DMS79 treated with DMSO at 0.1 percent for 48 hours (cell line): ENCODE measurements around the gene GLP1R.
A peak's percentile ranks its signal among the peaks of the same experiment; 100 is the strongest.

Experiments
- DNase-seq: peaks from one replicate; lab custom pipeline; 2025; lab: John Stamatoyannopoulos, UW

Gene GLP1R

DNA sequence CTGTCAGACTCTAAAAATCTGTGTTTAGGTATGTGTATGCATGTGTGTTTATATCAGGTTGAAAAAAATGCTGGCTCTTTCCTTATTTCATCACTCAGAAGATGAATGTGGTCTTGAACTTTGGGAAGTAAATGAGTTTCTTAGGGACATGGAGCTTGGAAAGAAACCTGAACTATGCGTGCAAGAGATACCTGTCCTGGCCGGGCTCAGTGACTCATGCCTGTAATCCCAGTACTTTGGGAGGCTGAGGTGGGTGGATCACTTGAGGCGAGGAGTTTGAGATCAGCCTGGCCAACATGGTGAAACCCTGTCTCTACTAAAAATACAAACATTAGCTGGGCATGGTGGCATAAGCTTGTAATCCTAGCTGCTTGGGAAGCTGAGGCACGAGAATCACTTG is 4.4 kb upstream of the GLP1R start:
- DNase-seq = no peak

- no peak for DNase-seq
Observed at GRCh38 chr6:39047434-39048327, 900 bp upstream of the GLP1R start.

- DNase-seq = no peak
Observed at GRCh38 chr6:39049575-39050283, 1.1 kb downstream of the GLP1R start.

DNA sequence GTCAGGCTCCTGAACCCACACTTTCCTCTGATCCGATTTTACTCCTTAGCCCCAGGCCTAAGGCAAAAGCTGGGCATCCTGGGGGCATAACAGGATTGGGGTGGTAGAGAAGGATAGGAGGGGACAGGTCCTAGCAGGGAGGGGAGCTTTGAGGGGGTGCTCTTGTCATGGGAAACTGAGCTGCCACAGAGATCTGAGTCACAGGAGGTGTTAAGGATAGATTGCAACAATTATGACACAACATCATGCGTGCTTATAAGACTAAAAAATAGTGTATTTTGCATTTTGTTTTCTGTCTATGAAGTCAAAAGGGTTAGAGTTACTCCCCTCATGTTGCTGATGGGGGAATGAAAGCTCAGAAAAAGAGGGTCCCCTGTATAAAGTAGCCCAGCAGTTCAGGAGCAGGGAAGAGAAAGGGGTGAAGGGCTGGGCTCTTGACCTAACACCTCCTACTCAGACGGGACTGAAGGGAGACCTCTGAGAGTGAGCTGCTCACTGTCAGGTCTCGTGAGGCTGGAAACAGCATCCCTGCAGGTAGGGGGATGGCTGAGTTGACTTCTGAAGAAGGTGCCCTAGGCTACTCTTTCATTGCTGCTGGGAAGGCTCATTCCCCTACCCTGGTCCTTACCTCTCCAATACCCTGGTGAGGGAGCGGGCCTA is 2.0 kb downstream of the GLP1R start:
- no peak for DNase-seq

GRCh38 chr6:39051399-39052122 is 3.0 kb downstream of the GLP1R start:
- no peak for DNase-seq

DNA sequence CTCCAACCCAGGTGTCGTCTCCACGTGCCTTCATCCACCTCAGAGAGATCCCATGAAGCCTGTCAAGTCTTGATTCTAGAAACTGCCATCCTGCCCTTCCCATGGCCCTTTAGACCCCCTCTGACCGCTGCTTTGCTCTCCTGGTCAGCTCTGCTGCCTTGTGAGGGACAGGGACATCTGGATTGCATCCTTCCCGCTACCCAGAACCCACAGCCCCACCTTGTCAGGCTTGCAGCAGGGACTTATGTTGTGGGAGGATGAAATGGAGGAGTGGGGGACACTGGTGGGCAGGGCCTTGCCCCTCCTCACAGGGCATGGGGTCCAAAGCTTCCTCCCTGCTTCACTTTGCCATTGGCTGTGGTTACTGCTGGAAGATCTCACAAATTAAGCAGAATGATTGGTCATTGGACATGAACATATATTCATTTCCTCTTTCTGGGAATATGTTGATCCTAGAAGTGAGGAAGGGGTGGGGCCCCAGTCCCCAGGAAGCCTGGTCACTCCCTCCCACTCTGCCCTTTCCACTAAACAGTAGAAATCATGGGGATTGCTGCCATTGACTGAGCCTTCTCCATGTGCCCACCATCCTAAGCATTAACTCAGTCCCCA is 4.5 kb downstream of the GLP1R start:
- no peak for DNase-seq

GRCh38 chr6:39053854-39054576 is 5.4 kb downstream of the GLP1R start:
- no peak for DNase-seq

GRCh38 chr6:39054577-39055142 is 6.1 kb downstream of the GLP1R start:
- no peak for DNase-seq

GRCh38 chr6:39055661-39056060 is 7.1 kb downstream of the GLP1R start:
- no peak for DNase-seq

DNA sequence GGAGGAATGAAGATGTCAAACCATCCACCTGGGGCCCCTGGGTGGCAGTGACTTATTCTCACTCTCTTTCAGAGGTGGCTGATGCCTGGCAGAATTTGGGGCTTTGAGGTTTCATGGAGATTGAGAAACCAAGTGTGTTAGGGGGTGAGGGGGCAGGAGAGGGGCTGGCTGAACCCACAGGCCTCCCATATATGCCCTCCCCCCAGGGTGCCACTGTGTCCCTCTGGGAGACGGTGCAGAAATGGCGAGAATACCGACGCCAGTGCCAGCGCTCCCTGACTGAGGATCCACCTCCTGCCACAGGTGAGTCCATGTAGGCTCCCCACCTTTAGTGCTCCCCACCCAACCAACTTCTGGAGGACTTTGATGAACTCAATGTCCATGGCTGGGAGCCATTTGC is 7.6 kb downstream of the GLP1R start:
- DNase-seq = no peak

GRCh38 chr6:39056681-39057080 is 8.1 kb downstream of the GLP1R start:
- DNase-seq = no peak

GRCh38 chr6:39057251-39058155 is 8.9 kb downstream of the GLP1R start:
- no peak for DNase-seq

GRCh38 chr6:39058471-39059147 is 10.0 kb downstream of the GLP1R start:
- no peak for DNase-seq

- no peak for DNase-seq
Observed at GRCh38 chr6:39059496-39060310, 11.1 kb downstream of the GLP1R start.

- no peak for DNase-seq
Observed at GRCh38 chr6:39060467-39061160, 12.0 kb downstream of the GLP1R start.

GRCh38 chr6:39061182-39061581 is 12.6 kb downstream of the GLP1R start:
- DNase-seq = peak; percentile 88

DNA sequence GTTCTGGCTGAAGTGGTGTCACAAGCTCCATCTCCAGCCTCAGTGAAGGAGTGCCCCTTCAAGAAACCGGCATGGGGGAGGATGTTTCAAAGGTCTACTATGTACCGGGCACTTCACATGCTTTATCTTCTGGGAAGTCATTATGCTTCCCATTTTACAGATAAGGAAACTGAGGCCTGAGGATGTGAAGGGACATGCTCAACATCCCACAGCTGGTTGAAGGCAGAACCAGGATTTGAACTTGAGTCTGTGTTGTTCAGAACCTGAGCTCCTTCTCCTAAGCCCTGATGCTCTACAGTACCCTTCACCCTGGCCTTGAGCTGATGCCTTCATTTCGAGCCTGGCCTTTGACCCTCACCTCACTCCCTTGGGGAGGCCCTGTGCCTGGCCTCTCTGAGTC is 13.0 kb downstream of the GLP1R start:
- DNase-seq = no peak
